Colonic mucosa (tissue), 4 donors: ENCODE measurements around the gene MYRF. TPM values are rescaled to one million over a fixed set of nuclear protein-coding genes. Genes with fewer than 3 reads are reported as not detected.

ENCODE experiments used
- DNase-seq: peaks from one replicate; pipeline ENCODE4 v3.0.0-alpha.2; 2020
- H3K27ac ChIP-seq: fragments of 200-600 bp; one replicate; pipeline ENCODE4 v1.8.0; 2021
- H3K27me3 ChIP-seq: fragments of 200-600 bp; one replicate; pipeline ENCODE4 v1.8.0; 2021
- H3K36me3 ChIP-seq: fragments of 200-600 bp; one replicate; pipeline ENCODE4 v1.8.0; 2021
- H3K4me1 ChIP-seq: fragments of 200-600 bp; one replicate; pipeline ENCODE4 v1.8.0; 2021; ENCODE audit warnings: mild to moderate bottlenecking
- H3K4me3 ChIP-seq: fragments of 200-600 bp; one replicate; pipeline ENCODE4 v1.8.0; 2021
- H3K9ac ChIP-seq, 2 donors: one replicate each; pipeline ENCODE4 v1.7.0; 2013; ENCODE audit warnings: control low read depth in 2 of 2, low read depth in 2 of 2, low read length in 2 of 2
- H3K9me3 ChIP-seq: fragments of 200-600 bp; one replicate; pipeline ENCODE4 v1.8.0; 2021
- intact Hi-C: fragments of 100-400 bp; cut with DNase I; formaldehyde crosslinking; loops from one replicate; pipeline ENCODE4 v1.14.1; 2022
- total RNA-seq, 2 donors: library from RNA; stranded (reverse); fragmentation: NEBNext Ultra II Directional in 1 of 2; extraction: Animal tissue kit (Norgen Biotek cat#: 25700) in 1 of 2; gene quantifications; one replicate each; pipeline ENCODE4 v1.2.1, GENCODE V29; 2021
- TF ChIP-seq, protein P1 (sequence below): fragments of 200-600 bp; IDR thresholded peaks from one replicate; pipeline ENCODE4 v1.8.0; 2022; ENCODE audit warnings: antibody characterized with exemption, mild to moderate bottlenecking
- donor health status: healthy.
- donor health status: DM: no; HTN: no; CAD: no.
- donor health status: DM: no; HTN: no; CAD: no.

The MYRF gene
- total RNA-seq, 2 donors from 2014 or later = 8.8 to 14.9 TPM

DNA sequence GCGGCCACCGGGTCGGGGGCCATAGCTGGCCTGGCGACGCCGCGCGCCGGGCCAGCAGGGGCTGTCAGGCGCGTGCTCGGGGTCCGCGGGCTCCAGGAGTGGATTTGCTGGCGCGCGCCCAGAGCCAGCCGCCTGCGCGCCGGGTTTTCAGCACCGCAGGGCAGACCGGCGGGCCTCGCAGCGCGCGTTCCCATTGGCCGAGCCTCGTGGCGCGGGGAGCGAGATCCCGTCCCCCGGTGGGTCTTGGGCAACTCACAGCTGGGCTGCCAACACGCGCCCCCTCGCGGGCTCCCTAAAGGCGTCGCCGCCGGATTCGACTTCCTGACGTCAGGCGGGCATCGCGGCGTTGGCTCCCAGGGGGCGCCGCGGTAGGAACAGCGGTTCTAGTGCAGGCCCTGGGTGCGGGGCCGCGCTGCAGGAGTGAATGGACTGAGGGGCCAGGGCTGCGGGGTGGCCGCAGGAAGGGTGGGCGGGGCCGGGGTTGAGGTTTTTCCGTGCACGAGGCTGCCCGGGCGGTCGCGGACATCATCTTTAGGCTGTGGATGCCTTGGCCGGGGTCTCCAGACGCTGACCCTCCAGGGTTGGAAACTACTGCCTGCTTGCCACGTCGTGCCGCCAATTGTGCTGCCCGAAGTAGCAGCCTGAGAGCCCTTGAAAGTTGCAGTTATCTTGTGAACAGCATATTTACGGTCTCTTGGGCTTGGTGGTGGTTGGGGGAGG is 64.5 kb downstream of the MYRF start, which contains the start of gene FADS1:
Gene FADS1 (minus strand): TSS at position 268 of the 720 bp plus-strand sequence. CDS start 74 bp downstream, at position 194.
- Histone ChIP-seq H3K4me3 (peak within 1 kb of the TSS; percentile 75), H3K9me3 (no peaks in the 10 kb centered on the region), H3K27ac (peak within 1 kb of the TSS; percentile 95), H3K9ac (peak within 1 kb of the TSS; percentile 71 to 94), H3K4me1 (no peaks in the 10 kb centered on the region), H3K36me3 (no peaks in the 10 kb centered on the region), H3K27me3 (peaks cover 7% of the 10 kb centered on the region)
- peak; percentile 84 for DNase-seq
- intact Hi-C loops = no loop called here
- TF ChIP-seq, protein P1, sequence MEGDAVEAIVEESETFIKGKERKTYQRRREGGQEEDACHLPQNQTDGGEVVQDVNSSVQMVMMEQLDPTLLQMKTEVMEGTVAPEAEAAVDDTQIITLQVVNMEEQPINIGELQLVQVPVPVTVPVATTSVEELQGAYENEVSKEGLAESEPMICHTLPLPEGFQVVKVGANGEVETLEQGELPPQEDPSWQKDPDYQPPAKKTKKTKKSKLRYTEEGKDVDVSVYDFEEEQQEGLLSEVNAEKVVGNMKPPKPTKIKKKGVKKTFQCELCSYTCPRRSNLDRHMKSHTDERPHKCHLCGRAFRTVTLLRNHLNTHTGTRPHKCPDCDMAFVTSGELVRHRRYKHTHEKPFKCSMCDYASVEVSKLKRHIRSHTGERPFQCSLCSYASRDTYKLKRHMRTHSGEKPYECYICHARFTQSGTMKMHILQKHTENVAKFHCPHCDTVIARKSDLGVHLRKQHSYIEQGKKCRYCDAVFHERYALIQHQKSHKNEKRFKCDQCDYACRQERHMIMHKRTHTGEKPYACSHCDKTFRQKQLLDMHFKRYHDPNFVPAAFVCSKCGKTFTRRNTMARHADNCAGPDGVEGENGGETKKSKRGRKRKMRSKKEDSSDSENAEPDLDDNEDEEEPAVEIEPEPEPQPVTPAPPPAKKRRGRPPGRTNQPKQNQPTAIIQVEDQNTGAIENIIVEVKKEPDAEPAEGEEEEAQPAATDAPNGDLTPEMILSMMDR = peak; percentile 38

DNA sequence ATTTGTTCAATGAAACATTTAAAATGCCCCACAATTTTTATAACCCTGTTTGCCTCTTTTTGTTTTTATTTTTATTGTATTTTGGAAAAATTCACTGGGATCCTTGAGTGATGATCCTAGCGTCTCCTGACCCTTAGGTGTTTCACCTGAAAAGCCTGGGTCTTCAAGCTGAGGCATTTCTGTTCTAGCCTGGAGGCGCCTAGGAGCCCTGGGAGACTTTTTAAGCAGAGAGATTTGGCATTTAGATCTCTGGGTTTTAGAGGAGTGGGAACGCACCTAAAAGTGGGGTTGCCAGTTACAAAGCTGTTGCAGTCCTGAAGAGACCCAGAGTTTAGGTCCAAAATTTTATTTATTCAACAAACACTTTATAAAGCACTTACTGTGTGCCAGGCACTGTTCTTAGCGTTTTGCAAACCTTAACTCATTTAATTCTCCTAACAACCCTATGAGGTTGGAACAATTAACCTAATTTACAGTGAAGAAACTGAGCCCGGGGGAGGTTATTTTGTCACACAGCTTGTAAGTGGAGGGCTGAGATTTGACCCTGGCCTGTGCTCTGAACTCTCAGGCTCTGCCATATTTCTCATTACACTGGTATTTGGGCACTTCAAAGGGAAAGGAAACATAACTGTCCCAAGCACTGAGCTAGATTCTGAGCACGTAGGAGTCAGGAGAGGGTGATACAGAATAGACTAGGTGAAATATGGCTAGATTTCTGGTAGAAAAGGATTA is 65.2 kb downstream of the MYRF start:
- intact Hi-C loops = no loop called here
- no peak for DNase-seq

GRCh38 chr11:61820174-61820573 is 67.7 kb downstream of the MYRF start:
- peaks cover 7% of the 10 kb centered on the region for H3K27me3 ChIP-seq
- H3K4me3 ChIP-seq = no peak overlapping the region
- DNase-seq = no peak
- intact Hi-C loops = no loop called here
- H3K9me3 ChIP-seq = no peaks in the 10 kb centered on the region
- no peak overlapping the region for H3K9ac ChIP-seq
- H3K4me1 ChIP-seq = no peaks in the 10 kb centered on the region
- no peak overlapping the region for H3K27ac ChIP-seq
- TF ChIP-seq, protein P1 = no peak
- no peaks in the 10 kb centered on the region for H3K36me3 ChIP-seq

More for the DNA sequence above, 65.2 kb downstream of the MYRF start:
- Histone ChIP-seq H3K9me3 (no peaks in the 10 kb centered on the region), H3K9ac (no peak overlapping the region), H3K4me1 (no peaks in the 10 kb centered on the region), H3K27me3 (peaks cover 7% of the 10 kb centered on the region), H3K4me3 (no peak overlapping the region), H3K36me3 (no peaks in the 10 kb centered on the region), H3K27ac (peak overlapping the region; percentile 95)
- TF ChIP-seq, protein P1 = no peak

- H3K27me3 ChIP-seq = peaks cover 37% of the 10 kb centered on the region
- peak overlapping the region; percentile 50 for H3K4me3 ChIP-seq
- H3K9me3 ChIP-seq = no peaks in the 10 kb centered on the region
- H3K9ac ChIP-seq = peak overlapping the region; percentile 34 to 35
- H3K4me1 ChIP-seq = no peaks in the 10 kb centered on the region
- H3K27ac ChIP-seq = peak overlapping the region; percentile 60
- TF ChIP-seq, protein P1 = no peak
- intact Hi-C loops = no loop called here
- no peaks in the 10 kb centered on the region for H3K36me3 ChIP-seq
- DNase-seq = no peak
These were observed 74.6 kb downstream of the MYRF start for GRCh38 chr11:61826930-61827570.

DNA sequence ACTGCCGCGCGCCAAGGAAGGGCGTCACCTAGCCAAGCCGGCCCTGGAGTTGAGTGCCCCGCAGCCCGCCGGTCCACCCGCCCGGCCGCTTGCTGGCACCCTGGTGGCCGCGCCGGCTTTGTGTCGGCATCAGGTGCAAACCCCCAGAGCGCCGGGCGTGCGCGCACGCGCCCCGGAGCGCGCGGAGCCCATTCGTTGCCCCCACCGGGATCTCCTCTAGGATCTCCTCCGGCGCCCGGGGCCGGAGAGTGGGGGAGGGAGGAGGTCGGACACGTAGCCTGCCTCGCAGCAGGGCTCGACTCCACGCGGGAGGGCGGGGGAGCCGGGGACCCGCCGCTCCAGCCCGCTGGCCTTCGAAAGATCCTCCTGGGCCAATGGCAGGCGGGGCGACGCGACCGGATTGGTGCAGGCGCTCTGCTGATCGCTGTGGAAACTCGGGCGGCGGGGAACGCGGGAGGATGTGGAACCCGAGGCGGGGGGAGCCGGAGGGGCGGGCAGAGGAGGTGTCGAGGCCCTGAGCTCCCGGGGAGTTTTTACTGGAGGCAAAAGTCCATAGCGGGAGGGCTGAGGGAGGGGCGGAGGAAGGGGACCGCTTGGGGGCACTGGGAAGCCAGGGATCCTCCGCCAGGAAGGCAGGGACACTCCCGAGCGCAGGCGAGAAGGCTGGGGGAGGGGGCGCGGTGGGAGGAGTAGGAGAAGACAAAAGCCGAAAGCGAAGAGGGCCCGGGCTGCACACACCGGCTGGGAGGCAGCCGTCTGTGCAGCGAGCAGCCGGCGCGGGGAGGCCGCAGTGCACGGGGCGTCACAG is 75.3 kb downstream of the MYRF start, which contains the start of gene FADS2:
Gene FADS2 (plus strand): TSS at position 730 of the 808 bp plus-strand sequence. CDS start 91 bp downstream, outside the sequence.
- TF ChIP-seq, protein P1 = no peak
- Histone ChIP-seq H3K36me3 (no peaks in the 10 kb centered on the region), H3K27me3 (peaks cover 37% of the 10 kb centered on the region), H3K9ac (peak within 1 kb of the TSS; percentile 46 to 67), H3K27ac (peak within 1 kb of the TSS; percentile 60), H3K4me3 (peak within 1 kb of the TSS; percentile 50), H3K9me3 (no peaks in the 10 kb centered on the region), H3K4me1 (no peaks in the 10 kb centered on the region)
- intact Hi-C loops = no loop called here
- DNase-seq = peak; percentile 78
